LNCAP (cell line): ENCODE results near the gene CCT2.

Experiments
- TF ChIP-seq, protein P1 (sequence below): fragments of 450-650 bp; IDR thresholded peaks from 2 replicates; pipeline ENCODE4 v1.5.1; 2017; ENCODE audit warnings: mild to moderate bottlenecking

Gene CCT2

GRCh38 chr12:69627501-69627900, 42.2 kb downstream of the CCT2 start:
- TF ChIP-seq, protein P1, sequence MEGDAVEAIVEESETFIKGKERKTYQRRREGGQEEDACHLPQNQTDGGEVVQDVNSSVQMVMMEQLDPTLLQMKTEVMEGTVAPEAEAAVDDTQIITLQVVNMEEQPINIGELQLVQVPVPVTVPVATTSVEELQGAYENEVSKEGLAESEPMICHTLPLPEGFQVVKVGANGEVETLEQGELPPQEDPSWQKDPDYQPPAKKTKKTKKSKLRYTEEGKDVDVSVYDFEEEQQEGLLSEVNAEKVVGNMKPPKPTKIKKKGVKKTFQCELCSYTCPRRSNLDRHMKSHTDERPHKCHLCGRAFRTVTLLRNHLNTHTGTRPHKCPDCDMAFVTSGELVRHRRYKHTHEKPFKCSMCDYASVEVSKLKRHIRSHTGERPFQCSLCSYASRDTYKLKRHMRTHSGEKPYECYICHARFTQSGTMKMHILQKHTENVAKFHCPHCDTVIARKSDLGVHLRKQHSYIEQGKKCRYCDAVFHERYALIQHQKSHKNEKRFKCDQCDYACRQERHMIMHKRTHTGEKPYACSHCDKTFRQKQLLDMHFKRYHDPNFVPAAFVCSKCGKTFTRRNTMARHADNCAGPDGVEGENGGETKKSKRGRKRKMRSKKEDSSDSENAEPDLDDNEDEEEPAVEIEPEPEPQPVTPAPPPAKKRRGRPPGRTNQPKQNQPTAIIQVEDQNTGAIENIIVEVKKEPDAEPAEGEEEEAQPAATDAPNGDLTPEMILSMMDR, result no peak

DNA sequence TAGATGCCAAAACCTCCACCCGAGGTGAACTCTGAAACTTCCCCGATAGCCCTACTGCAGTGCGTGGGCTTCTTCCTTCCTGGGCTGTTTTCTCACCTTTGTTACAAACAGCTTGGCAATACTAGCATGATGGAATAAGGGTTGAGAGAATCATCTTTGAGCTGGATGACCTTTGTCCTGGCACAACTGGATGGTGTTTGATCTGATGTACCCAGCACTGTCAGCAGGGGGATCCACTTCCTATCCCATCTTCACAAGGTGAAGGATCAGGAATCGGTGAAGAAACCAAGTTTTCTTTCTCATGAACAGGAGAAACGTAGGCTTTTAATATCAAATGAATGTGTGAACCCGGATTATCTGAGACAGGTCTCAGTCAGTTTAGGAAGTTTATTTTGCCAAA, 44.9 kb downstream of the CCT2 start:
- TF ChIP-seq, protein P1, result no peak

- TF ChIP-seq, protein P1, result peak; percentile 25; the same call in 1 of the 2 replicates
Measured at GRCh38 chr12:69633061-69633460, 47.8 kb downstream of the CCT2 start.

DNA sequence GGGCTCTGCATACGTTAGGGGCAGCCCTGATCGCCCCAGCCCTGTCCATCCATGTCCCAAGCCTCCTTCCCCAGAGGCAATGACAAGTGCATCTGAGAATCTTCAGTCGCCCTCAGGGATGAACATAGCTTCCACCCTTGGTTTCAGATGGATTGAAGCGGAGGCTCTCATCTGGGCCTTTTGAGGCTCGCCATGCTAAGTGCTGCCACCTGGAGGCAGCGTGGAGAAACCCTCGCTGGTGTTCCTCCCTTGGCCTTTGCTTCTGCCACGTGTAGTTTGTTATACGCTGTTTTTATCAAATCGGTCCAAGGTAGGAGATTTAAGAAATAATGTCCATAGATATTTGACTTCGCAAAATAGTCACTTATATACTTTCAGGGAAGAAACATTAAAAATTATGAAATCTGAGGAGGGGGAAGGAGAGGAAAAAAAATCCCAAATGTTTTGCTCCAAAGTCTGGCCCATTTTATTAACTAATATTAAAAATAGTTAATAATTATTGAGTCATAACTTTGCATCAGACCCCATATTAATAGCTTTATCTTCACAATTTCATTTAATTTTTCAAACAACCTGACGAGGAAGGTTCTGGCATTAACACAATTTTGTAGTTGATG, 54.2 kb downstream of the CCT2 start:
- TF ChIP-seq, protein P1, result peak; percentile 92

DNA sequence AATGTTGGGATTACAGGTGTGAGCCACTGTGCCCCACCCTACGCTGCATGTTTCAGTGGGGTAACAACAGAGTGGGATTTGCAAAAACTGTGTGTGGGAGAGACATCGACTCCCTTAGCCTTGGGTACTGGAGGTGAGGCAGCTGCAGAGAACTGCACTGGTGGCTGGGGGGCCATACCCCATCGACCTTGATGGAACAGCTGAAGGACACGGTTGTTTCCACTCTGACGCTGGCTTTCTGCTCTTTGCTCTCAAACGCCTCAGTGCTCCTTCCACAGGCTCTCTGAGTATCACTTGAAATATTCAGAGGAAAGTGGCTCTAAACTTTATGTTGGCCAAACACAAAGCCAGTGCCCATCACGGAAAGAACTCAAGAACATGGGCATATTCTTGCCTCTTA, 56.3 kb downstream of the CCT2 start:
- TF ChIP-seq, protein P1, result no peak

- TF ChIP-seq, protein P1, result no peak
Measured at GRCh38 chr12:69642531-69642930, 57.3 kb downstream of the CCT2 start.

GRCh38 chr12:69644511-69644910, 59.3 kb downstream of the CCT2 start:
- TF ChIP-seq, protein P1, result no peak

GRCh38 chr12:69645031-69645430, 59.8 kb downstream of the CCT2 start:
- TF ChIP-seq, protein P1, result no peak
